HEK293 (cell line): ENCODE results near the gene PTCD1.

ENCODE experiments used
- CTCF ChIA-PET: fragments of 350-600 bp; formaldehyde crosslinking; extraction: SDS; loops from one replicate; lab custom pipeline; 2021; ENCODE audit warnings: antibody characterized with exemption; lab: Yijun Ruan, JAX
- POLR2A ChIA-PET: fragments of 300-600 bp; formaldehyde crosslinking; extraction: SDS; loops from one replicate; lab custom pipeline; 2020; ENCODE audit warnings: antibody characterized with exemption, inconsistent platforms; lab: Yijun Ruan, JAX
- H3K27ac ChIP-seq: fragments of 200-500 bp; sonication (Bioruptor generic); 2 replicates; pipeline ENCODE4 v1.5.1; 2014; ENCODE audit warnings: low read depth, low read length, control low read depth, inconsistent platforms; ENCODE audit errors: extremely low read depth
- H3K36me3 ChIP-seq, 2 experiments: fragments of 200-500 bp in 1 of 2; sonication (Bioruptor generic) in 1 of 2; 1 replicate in 1 of 2; 2 replicates in 1 of 2; pipeline ENCODE4 v1.5.1; 2014 to 2017; ENCODE audit warnings: inconsistent platforms in 2 of 2, low read length in 2 of 2; ENCODE audit not compliant: control insufficient read depth in 2 of 2, insufficient read depth in 1 of 2
- H3K4me1 ChIP-seq: fragments of 200-500 bp; sonication (Bioruptor generic); 2 replicates; pipeline ENCODE4 v1.5.1; 2014; ENCODE audit warnings: mild to moderate bottlenecking, low read length, inconsistent platforms; ENCODE audit not compliant: control insufficient read depth, insufficient read depth
- H3K4me3 ChIP-seq: 2 replicates; pipeline ENCODE4 v1.5.1; 2011; ENCODE audit warnings: low read depth, mild to moderate bottlenecking, control low read depth, low read length, moderate library complexity
- H3K9me3 ChIP-seq: fragments of 200-500 bp; sonication (Bioruptor generic); 2 replicates; pipeline ENCODE4 v1.5.1; 2014; ENCODE audit warnings: low read depth, low read length, inconsistent platforms; ENCODE audit not compliant: control insufficient read depth, insufficient read depth
- BCL11B ChIP-seq: fragments of 450-650 bp; formaldehyde crosslinking; IDR thresholded peaks from 2 replicates; pipeline ENCODE4 v1.5.1; 2016; ENCODE audit warnings: low read depth, missing biosample characterization, missing genetic modification characterization
- HOXC10 ChIP-seq: sonication (generic); formaldehyde crosslinking; IDR thresholded peaks from 2 replicates; pipeline ENCODE4 v1.8.1; 2023; ENCODE audit warnings: mild to moderate bottlenecking, missing genetic modification reagents
- HOXD13 ChIP-seq: sonication (generic); formaldehyde crosslinking; IDR thresholded peaks from 2 replicates; pipeline ENCODE4 v1.8.0; 2022; ENCODE audit warnings: missing genetic modification reagents, borderline replicate concordance
- IKZF3 ChIP-seq: fragments of 450-650 bp; IDR thresholded peaks from 2 replicates; pipeline ENCODE4 v1.5.0; 2018; ENCODE audit warnings: missing biosample characterization, mild to moderate bottlenecking, missing genetic modification characterization, moderate library complexity
- PRDM6 ChIP-seq: fragments of 450-650 bp; formaldehyde crosslinking; IDR thresholded peaks from 2 replicates; pipeline ENCODE4 v1.5.1; 2017; ENCODE audit warnings: missing biosample characterization, missing genetic modification characterization
- TCF7L2 ChIP-seq: IDR thresholded peaks from 2 replicates; pipeline ENCODE4 v1.6.1; 2011; ENCODE audit warnings: low read depth, mild to moderate bottlenecking, inconsistent platforms, low read length, moderate library complexity, borderline replicate concordance
- ZBTB44 ChIP-seq: fragments of 450-650 bp; IDR thresholded peaks from 2 replicates; pipeline ENCODE4 v1.5.1; 2018; ENCODE audit warnings: missing biosample characterization, mild to moderate bottlenecking, missing genetic modification characterization
- ZEB2 ChIP-seq: fragments of 450-650 bp; formaldehyde crosslinking; IDR thresholded peaks from 2 replicates; pipeline ENCODE4 v1.5.1; 2016; ENCODE audit warnings: missing biosample characterization, missing genetic modification characterization
- ZNF146 ChIP-seq: fragments of 450-650 bp; formaldehyde crosslinking; IDR thresholded peaks from 2 replicates; pipeline ENCODE4 v1.5.1; 2016; ENCODE audit warnings: missing biosample characterization, missing genetic modification characterization
- ZNF221 ChIP-seq: fragments of 450-650 bp; formaldehyde crosslinking; IDR thresholded peaks from 2 replicates; pipeline ENCODE4 v1.5.1; 2017; ENCODE audit warnings: missing biosample characterization, missing genetic modification characterization, borderline replicate concordance
- ZNF324 ChIP-seq: fragments of 450-650 bp; formaldehyde crosslinking; IDR thresholded peaks from 2 replicates; pipeline ENCODE4 v1.5.1; 2016; ENCODE audit warnings: missing biosample characterization, missing genetic modification characterization
- ZNF596 ChIP-seq: fragments of 450-650 bp; IDR thresholded peaks from 2 replicates; pipeline ENCODE4 v1.5.0; 2018; ENCODE audit warnings: missing biosample characterization, mild to moderate bottlenecking, missing genetic modification characterization, moderate library complexity
- ZNF670 ChIP-seq: fragments of 450-650 bp; formaldehyde crosslinking; IDR thresholded peaks from 2 replicates; pipeline ENCODE4 v1.5.1; 2016; ENCODE audit warnings: missing biosample characterization, missing genetic modification characterization, low read depth
- ZNF677 ChIP-seq: fragments of 450-650 bp; IDR thresholded peaks from 2 replicates; pipeline ENCODE4 v1.5.0; 2018; ENCODE audit warnings: missing biosample characterization, mild to moderate bottlenecking, missing genetic modification characterization, moderate library complexity
- ZNF707 ChIP-seq: fragments of 450-650 bp; formaldehyde crosslinking; IDR thresholded peaks from 2 replicates; pipeline ENCODE4 v1.5.1; 2016; ENCODE audit warnings: missing biosample characterization, missing genetic modification characterization
- ZNF791 ChIP-seq: fragments of 450-650 bp; formaldehyde crosslinking; IDR thresholded peaks from 2 replicates; pipeline ENCODE4 v1.5.1; 2016; ENCODE audit warnings: missing biosample characterization, missing genetic modification characterization
- ZNF837 ChIP-seq: fragments of 450-650 bp; formaldehyde crosslinking; IDR thresholded peaks from 2 replicates; pipeline ENCODE4 v1.5.1; 2016; ENCODE audit warnings: missing biosample characterization, missing genetic modification characterization
- ZNF843 ChIP-seq: fragments of 450-650 bp; formaldehyde crosslinking; IDR thresholded peaks from 2 replicates; pipeline ENCODE4 v1.5.1; 2016; ENCODE audit warnings: missing biosample characterization, missing genetic modification characterization
- TF ChIP-seq, protein P1 (sequence below): fragments of 450-650 bp; formaldehyde crosslinking; conservative IDR thresholded peaks from 2 replicates; pipeline ENCODE4 v1.5.1; 2016; ENCODE audit warnings: low read depth, missing biosample characterization, missing genetic modification characterization
- TF ChIP-seq, protein P2 (sequence below): fragments of 450-650 bp; formaldehyde crosslinking; IDR thresholded peaks from 2 replicates; pipeline ENCODE4 v1.5.1; 2016; ENCODE audit warnings: missing biosample characterization, missing genetic modification characterization
- TF ChIP-seq, protein P3 (sequence below): fragments of 450-650 bp; formaldehyde crosslinking; IDR thresholded peaks from 2 replicates; pipeline ENCODE4 v1.5.1; 2017; ENCODE audit warnings: missing biosample characterization, missing genetic modification characterization

PTCD1 gene

GRCh38 chr7:99374111-99375064 lies 64.2 kb downstream of the PTCD1 start, which contains the start of gene ARPC1B (continued):
- TF ChIP-seq, protein P1, sequence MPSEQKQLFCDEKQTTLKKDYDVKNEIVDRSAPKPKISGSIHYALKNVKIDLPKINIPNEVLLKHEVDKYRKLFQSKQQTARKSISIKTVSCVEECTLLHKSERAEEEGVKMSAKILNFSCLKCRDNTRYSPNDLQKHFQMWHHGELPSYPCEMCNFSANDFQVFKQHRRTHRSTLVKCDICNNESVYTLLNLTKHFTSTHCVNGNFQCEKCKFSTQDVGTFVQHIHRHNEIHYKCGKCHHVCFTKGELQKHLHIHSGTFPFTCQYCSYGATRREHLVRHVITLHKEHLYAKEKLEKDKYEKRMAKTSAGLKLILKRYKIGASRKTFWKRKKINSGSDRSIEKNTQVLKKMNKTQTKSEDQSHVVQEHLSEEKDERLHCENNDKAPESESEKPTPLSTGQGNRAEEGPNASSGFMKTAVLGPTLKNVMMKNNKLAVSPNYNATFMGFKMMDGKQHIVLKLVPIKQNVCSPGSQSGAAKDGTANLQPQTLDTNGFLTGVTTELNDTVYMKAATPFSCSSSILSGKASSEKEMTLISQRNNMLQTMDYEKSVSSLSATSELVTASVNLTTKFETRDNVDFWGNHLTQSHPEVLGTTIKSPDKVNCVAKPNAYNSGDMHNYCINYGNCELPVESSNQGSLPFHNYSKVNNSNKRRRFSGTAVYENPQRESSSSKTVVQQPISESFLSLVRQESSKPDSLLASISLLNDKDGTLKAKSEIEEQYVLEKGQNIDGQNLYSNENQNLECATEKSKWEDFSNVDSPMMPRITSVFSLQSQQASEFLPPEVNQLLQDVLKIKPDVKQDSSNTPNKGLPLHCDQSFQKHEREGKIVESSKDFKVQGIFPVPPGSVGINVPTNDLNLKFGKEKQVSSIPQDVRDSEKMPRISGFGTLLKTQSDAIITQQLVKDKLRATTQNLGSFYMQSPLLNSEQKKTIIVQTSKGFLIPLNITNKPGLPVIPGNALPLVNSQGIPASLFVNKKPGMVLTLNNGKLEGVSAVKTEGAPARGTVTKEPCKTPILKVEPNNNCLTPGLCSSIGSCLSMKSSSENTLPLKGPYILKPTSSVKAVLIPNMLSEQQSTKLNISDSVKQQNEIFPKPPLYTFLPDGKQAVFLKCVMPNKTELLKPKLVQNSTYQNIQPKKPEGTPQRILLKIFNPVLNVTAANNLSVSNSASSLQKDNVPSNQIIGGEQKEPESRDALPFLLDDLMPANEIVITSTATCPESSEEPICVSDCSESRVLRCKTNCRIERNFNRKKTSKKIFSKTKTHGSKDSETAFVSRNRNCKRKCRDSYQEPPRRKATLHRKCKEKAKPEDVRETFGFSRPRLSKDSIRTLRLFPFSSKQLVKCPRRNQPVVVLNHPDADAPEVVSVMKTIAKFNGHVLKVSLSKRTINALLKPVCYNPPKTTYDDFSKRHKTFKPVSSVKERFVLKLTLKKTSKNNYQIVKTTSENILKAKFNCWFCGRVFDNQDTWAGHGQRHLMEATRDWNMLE = no peak
- no peak for TF ChIP-seq ZBTB44 (tag by site-specific recombination)
- peak; percentile 13; the same call in 1 of the 2 replicates for TF ChIP-seq ZNF677 (tag by site-specific recombination)
- TF ChIP-seq ZNF221 = no peak
- TF ChIP-seq ZNF670 (tag by site-specific recombination) = no peak
- TF ChIP-seq ZNF837 (tag by site-specific recombination) = no peak
- TF ChIP-seq PRDM6 = no peak
- TF ChIP-seq, protein P2, sequence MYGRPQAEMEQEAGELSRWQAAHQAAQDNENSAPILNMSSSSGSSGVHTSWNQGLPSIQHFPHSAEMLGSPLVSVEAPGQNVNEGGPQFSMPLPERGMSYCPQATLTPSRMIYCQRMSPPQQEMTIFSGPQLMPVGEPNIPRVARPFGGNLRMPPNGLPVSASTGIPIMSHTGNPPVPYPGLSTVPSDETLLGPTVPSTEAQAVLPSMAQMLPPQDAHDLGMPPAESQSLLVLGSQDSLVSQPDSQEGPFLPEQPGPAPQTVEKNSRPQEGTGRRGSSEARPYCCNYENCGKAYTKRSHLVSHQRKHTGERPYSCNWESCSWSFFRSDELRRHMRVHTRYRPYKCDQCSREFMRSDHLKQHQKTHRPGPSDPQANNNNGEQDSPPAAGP (tag by site-specific recombination) = no peak
- TF ChIP-seq, all 188 proteins: peak for 27

DNA sequence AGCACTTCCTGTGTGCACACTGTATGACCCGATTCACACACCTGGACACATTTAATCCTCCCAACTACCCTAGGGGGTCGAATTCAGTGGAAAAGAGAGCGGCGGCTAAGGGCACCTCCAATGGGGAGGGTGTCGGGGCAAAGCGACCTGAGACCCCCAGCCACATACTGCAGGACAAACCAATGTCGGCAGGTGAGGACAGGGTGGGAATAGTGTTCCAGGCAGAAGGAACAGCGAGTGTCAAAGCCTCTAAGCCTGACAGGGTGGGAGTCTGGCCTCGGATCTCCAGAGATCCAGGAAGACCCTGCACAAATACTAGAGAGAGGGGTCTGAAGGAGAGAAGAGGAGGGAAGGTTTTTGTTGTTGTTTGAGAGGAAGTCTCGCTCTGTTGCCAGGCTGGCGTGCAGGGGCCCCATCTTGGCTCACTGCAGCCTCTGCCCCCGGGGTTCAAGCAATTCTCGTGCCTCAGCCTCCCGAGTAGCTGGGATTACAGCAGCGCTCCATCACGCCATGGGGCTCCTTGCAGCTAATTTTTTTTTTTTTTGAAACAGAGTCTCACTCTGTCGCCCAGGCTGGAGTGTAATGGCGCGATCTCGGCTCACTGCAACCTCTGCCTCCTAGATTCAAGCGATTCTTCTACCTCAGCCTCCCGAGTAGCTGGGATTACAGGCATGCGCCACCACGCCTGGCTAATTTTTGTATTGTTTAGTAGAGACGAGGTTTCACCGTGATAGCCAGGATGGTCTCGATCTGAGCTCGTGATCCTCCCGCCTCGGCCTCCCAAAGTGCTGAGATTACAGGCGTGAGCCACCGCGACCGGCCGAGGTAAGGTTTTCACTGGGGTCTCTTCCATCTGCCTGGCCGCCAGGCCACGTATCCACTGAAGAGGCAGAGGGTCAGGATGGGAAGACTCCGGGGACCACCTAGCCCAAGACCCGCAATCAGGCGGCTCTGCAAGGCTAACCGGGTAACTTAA lies 65.2 kb downstream of the PTCD1 start:
- Histone ChIP-seq H3K4me1 (no peaks in the 10 kb centered on the region), H3K27ac (no peak overlapping the region), H3K36me3 (peaks cover 0 to 5% of the 10 kb centered on the region in 2 experiments; a peak in 1 of 3 replicates), H3K4me3 (no peak overlapping the region), H3K9me3 (no peaks in the 10 kb centered on the region)
- CTCF ChIA-PET = interaction anchor here (0.6 to 0.8 kb wide), 2 partner anchors 61 to 1870 kb away, joined by 3 read pairs; no protein-coding TSS in a partner anchor
- POLR2A ChIA-PET = interaction anchor here (1.0 to 1.1 kb wide), 2 partner anchors 48 to 231 kb away, joined by 3 read pairs; partner anchors contain the start of gene ARPC1A
- TF ChIP-seq ZNF707 (tag by site-specific recombination) (no peak), ZNF843 (tag by site-specific recombination) (no peak), ZNF324 (no peak), HOXC10 (CRISPR knock-in tag) (no peak), IKZF3 (no peak), ZNF146 (no peak), ZNF791 (no peak), ZNF596 (tag by site-specific recombination) (no peak), BCL11B (tag by site-specific recombination) (no peak), ZEB2 (tag by site-specific recombination) (no peak), TCF7L2 (no peak), HOXD13 (CRISPR knock-in tag) (no peak)
- TF ChIP-seq, protein P3, sequence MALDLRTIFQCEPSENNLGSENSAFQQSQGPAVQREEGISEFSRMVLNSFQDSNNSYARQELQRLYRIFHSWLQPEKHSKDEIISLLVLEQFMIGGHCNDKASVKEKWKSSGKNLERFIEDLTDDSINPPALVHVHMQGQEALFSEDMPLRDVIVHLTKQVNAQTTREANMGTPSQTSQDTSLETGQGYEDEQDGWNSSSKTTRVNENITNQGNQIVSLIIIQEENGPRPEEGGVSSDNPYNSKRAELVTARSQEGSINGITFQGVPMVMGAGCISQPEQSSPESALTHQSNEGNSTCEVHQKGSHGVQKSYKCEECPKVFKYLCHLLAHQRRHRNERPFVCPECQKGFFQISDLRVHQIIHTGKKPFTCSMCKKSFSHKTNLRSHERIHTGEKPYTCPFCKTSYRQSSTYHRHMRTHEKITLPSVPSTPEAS (tag by site-specific recombination) = no peak
